K562 (cell line): ENCODE data around the gene DDX54. TPM values are rescaled to one million over a fixed set of nuclear protein-coding genes. Genes with fewer than 3 reads are reported as not detected.

Source experiments
- BHLHE40 ChIP-seq: IDR thresholded peaks from 2 replicates; pipeline ENCODE4 v1.6.1; 2011; ENCODE audit warnings: low read length, improper control_type of control experiment
- CAMTA2 ChIP-seq: fragments of 250-450 bp; sonication (Bioruptor Pico); conservative IDR thresholded peaks from 2 replicates; pipeline ENCODE4 v1.5.1; 2022
- CHD1 ChIP-seq: fragments of 200-600 bp; sonication (generic); IDR thresholded peaks from one replicate; pipeline ENCODE4 v1.6.1; 2012; ENCODE audit warnings: mild to moderate bottlenecking, moderate library complexity, low read length, inconsistent platforms
- FOSL1 ChIP-seq: fragments of 200-800 bp; sonication (Bioruptor generic); conservative IDR thresholded peaks from 2 replicates; pipeline ENCODE4 v1.6.1; 2016; ENCODE audit warnings: missing genetic modification characterization, missing compliant biosample characterization
- FOXA1 ChIP-seq: fragments of 450-650 bp; IDR thresholded peaks from 2 replicates; pipeline ENCODE4 v1.6.1; 2016; ENCODE audit warnings: mild to moderate bottlenecking, borderline replicate concordance
- FOXK1 ChIP-seq: sonication (generic); formaldehyde crosslinking; IDR thresholded peaks from 2 replicates; pipeline ENCODE4 v1.8.0; 2022; ENCODE audit warnings: missing genetic modification reagents, mild to moderate bottlenecking, borderline replicate concordance
- IRF1 ChIP-seq: sonication (generic); formaldehyde crosslinking; IDR thresholded peaks from 2 replicates; pipeline ENCODE4 v1.8.0; 2022; ENCODE audit warnings: missing genetic modification reagents, mild to moderate bottlenecking, borderline replicate concordance
- JUND ChIP-seq, 2 experiments: IDR thresholded peaks; 2 replicates in 1 of 2; 3 replicates in 1 of 2; pipeline ENCODE4 v1.6.1; 2011; ENCODE audit warnings: borderline replicate concordance in 2 of 2, low read depth in 2 of 2, low read length in 2 of 2, improper control_type of control experiment in 1 of 2, missing biosample characterization in 1 of 2, missing genetic modification characterization in 1 of 2, missing genetic modification reagents in 1 of 2
- MAFK ChIP-seq: IDR thresholded peaks from 2 replicates; pipeline ENCODE4 v1.6.1; 2011; ENCODE audit warnings: low read length, improper control_type of control experiment
- MBD1 ChIP-seq: fragments of 250-450 bp; sonication (Bioruptor Pico); IDR thresholded peaks from 2 replicates; pipeline ENCODE4 v1.8.0; 2022; ENCODE audit warnings: inconsistent platforms
- MLLT1 ChIP-seq, 2 experiments: fragments of 450-650 bp; IDR thresholded peaks; 2 replicates each; pipeline ENCODE4 v1.6.1; 2016
- PCBP2 ChIP-seq: fragments of 200-400 bp; formaldehyde crosslinking; IDR thresholded peaks from 2 replicates; pipeline ENCODE4 v1.6.1; 2018; ENCODE audit warnings: low read length, low read depth, mild to moderate bottlenecking, moderate library complexity; ENCODE audit not compliant: poor library complexity, severe bottlenecking
- POLR2A ChIP-seq: fragments of 450-650 bp; conservative IDR thresholded peaks from 2 replicates; pipeline ENCODE4 v1.6.1; 2016
- RBM22 ChIP-seq: fragments of 200-400 bp; formaldehyde crosslinking; IDR thresholded peaks from 2 replicates; pipeline ENCODE4 v1.6.1; 2018; ENCODE audit warnings: low read length, low read depth; ENCODE audit not compliant: poor library complexity, severe bottlenecking
- SMARCE1 ChIP-seq: fragments of 450-650 bp; IDR thresholded peaks from 2 replicates; pipeline ENCODE4 v1.7.1; 2016; ENCODE audit warnings: mild to moderate bottlenecking
- ZFP36 ChIP-seq: fragments of 150-350 bp; IDR thresholded peaks from 2 replicates; pipeline ENCODE4 v1.6.1; 2018; ENCODE audit warnings: low read length, low read depth; ENCODE audit not compliant: partially characterized antibody
- ZNF140 ChIP-seq: fragments of 250-450 bp; sonication (Bioruptor Pico); IDR thresholded peaks from 2 replicates; pipeline ENCODE4 v1.8.0; 2021; ENCODE audit warnings: moderate library complexity, mild to moderate bottlenecking, inconsistent platforms
- ZNF143 ChIP-seq: sonication (generic); formaldehyde crosslinking; IDR thresholded peaks from 2 replicates; pipeline ENCODE4 v1.9.0; 2022; ENCODE audit warnings: mild to moderate bottlenecking, missing genetic modification reagents
- ZNF354B ChIP-seq: fragments of 250-450 bp; sonication (Bioruptor Pico); IDR thresholded peaks from 2 replicates; pipeline ENCODE4 v1.4.0; 2020
- polyA plus RNA-seq, 8 experiments: library from polyadenylated mRNA; depleted of rRNA in 4 of 8; stranded (reverse) in 5 of 8; unstranded in 3 of 8; fragments of >200 nt; fragmentation: Nextera tagmentation in 2 of 8; fragmentation: Illumina TruSeq in 1 of 8; extraction: Ambion mirVana in 2 of 8; extraction: Trizol in 1 of 8; gene quantifications; 2 replicates each; pipeline versions ENCODE4 v1.2.1 to v1.2.3, GENCODE V29; 2011 to 2014; ENCODE audit warnings: inconsistent platforms in 1 of 8, missing spikeins in 1 of 8
- total RNA-seq, 7 experiments: library from RNA; depleted of rRNA in 6 of 7; stranded (reverse); fragments of >200 nt in 6 of 7; fragmentation: Illumina TruSeq in 2 of 7; extraction: Trizol in 2 of 7; gene quantifications; 2 replicates each; pipeline versions ENCODE4 v1.2.1 to v1.2.3, GENCODE V29; 2011 to 2021; ENCODE audit warnings: low replicate concordance in 1 of 7
- TF ChIP-seq, protein P1 (sequence below): fragments of 450-650 bp; IDR thresholded peaks from 2 replicates; pipeline ENCODE4 v1.6.1; 2016
- TF ChIP-seq, protein P2 (sequence below): fragments of 250-450 bp; sonication (Bioruptor Pico); IDR thresholded peaks from 2 replicates; pipeline ENCODE4 v1.8.0; 2021; ENCODE audit warnings: moderate library complexity, mild to moderate bottlenecking, inconsistent platforms

The DDX54 gene
- total and polyA plus RNA-seq, 9 of the 15 experiments (the other 6 are each of a cell fraction or from before 2014, with no cell fraction given) = 1.4 to 135 (median 51.4) TPM

GRCh38 chr12:113221181-113221996 lies 36.1 kb upstream of the DDX54 start, which contains the start of gene TPCN1 (continued):
- TF ChIP-seq MBD1 (CRISPR knock-in tag) (no peak), FOSL1 (tag) (no peak), ZNF143 (CRISPR knock-in tag) (no peak), ZNF354B (CRISPR knock-in tag) (no peak), JUND (IDR thresholded peaks at IDR 0.05; ENCODE audit: borderline replicate concordance, low read depth, low read length) (no peak; the same call in 1 of the 2 replicates), JUND (tag; IDR thresholded peaks at IDR 0.05; ENCODE audit: borderline replicate concordance, low read depth, low read length) (peak; percentile 3; the same call in 1 of the 3 replicates), MLLT1 (IDR thresholded peaks at IDR 0.05) (peak in 1 of 2 experiments; percentile 22; a peak in 1 of 4 replicates), SMARCE1 (0 out of 2 replicates have a peak, but pooled peaks have one; percentile 17), ZNF140 (CRISPR knock-in tag) (no peak), FOXK1 (CRISPR knock-in tag) (no peak), MAFK (no peak), IRF1 (CRISPR knock-in tag) (no peak), POLR2A (peak; percentile 89), FOXA1 (no peak), RBM22 (no peak), CHD1 (peak; percentile 80), BHLHE40 (0 out of 2 replicates have a peak, but pooled peaks have one; percentile 14), PCBP2 (no peak), CAMTA2 (CRISPR knock-in tag) (no peak), ZFP36 (no peak)
- TF ChIP-seq, protein P1, sequence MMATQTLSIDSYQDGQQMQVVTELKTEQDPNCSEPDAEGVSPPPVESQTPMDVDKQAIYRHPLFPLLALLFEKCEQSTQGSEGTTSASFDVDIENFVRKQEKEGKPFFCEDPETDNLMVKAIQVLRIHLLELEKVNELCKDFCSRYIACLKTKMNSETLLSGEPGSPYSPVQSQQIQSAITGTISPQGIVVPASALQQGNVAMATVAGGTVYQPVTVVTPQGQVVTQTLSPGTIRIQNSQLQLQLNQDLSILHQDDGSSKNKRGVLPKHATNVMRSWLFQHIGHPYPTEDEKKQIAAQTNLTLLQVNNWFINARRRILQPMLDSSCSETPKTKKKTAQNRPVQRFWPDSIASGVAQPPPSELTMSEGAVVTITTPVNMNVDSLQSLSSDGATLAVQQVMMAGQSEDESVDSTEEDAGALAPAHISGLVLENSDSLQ = peak; percentile 99
- TF ChIP-seq, protein P2, sequence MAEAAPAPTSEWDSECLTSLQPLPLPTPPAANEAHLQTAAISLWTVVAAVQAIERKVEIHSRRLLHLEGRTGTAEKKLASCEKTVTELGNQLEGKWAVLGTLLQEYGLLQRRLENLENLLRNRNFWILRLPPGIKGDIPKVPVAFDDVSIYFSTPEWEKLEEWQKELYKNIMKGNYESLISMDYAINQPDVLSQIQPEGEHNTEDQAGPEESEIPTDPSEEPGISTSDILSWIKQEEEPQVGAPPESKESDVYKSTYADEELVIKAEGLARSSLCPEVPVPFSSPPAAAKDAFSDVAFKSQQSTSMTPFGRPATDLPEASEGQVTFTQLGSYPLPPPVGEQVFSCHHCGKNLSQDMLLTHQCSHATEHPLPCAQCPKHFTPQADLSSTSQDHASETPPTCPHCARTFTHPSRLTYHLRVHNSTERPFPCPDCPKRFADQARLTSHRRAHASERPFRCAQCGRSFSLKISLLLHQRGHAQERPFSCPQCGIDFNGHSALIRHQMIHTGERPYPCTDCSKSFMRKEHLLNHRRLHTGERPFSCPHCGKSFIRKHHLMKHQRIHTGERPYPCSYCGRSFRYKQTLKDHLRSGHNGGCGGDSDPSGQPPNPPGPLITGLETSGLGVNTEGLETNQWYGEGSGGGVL (CRISPR knock-in tag) = no peak
